ENCODE results near the gene SUCO.

GRCh38 chr1:172642970-172643369, 110.0 kb downstream of the SUCO start:
- no peak for TF ChIP-seq CTCF (IDR thresholded peaks at IDR 0.05)
- no peak for TF ChIP-seq POLR2A (IDR thresholded peaks at IDR 0.05)

Data from uterus (tissue), 2 donors.